ENCODE data around the gene NANP. TPM values are rescaled to one million over a fixed set of nuclear protein-coding genes. Genes with fewer than 3 reads are reported as not detected.

NANP gene
- total and polyA plus RNA-seq, 2 of the 13 experiments (the other 11 are each of a cell fraction or from before 2014, with no cell fraction given), result 8.9 to 21.5 TPM

GRCh38 chr20:25579081-25579770 lies 44.6 kb downstream of the NANP start (continued):
- TF ChIP-seq FOXK1 (CRISPR knock-in tag; IDR thresholded peaks at IDR 0.05; ENCODE audit: borderline replicate concordance, low read depth), result no peak
- TF ChIP-seq PAF1 (CRISPR knock-in tag; IDR thresholded peaks at IDR 0.05), result no peak
- TF ChIP-seq HNF1B (CRISPR knock-in tag; IDR thresholded peaks at IDR 0.05), result 0 out of 2 replicates have a peak, but pooled peaks have one; percentile 38
- TF ChIP-seq ATF7 (IDR thresholded peaks at IDR 0.05), result no peak
- no peak for TF ChIP-seq ATF7 (CRISPR knock-in tag; IDR thresholded peaks at IDR 0.05)
- TF ChIP-seq ZNF543 (CRISPR knock-in tag; IDR thresholded peaks at IDR 0.05), result 0 out of 2 replicates have a peak, but pooled peaks have one; percentile 49
- no peak for TF ChIP-seq ZNF788 (CRISPR knock-in tag; IDR thresholded peaks at IDR 0.05; ENCODE audit: borderline replicate concordance)
- peak; percentile 69; the same call in 1 of the 2 replicates for TF ChIP-seq MIER3 (CRISPR knock-in tag; IDR thresholded peaks at IDR 0.05; ENCODE audit: borderline replicate concordance)
- no peak for TF ChIP-seq CCDC6 (CRISPR knock-in tag; IDR thresholded peaks at IDR 0.05)

GRCh38 chr20:25576783-25577530 lies 46.9 kb downstream of the NANP start:
- intact Hi-C loops (cut with micrococcal nuclease; ENCODE audit: unreplicated experiment) (no loop called here), in situ Hi-C loops (cut with HindIII; ENCODE audit: extremely low pct_ligation_motif_present, low pct_unique_long_range_greater_than_20kb) (no loop called here)
- peaks cover 84% of the 10 kb centered on the region for H3K4me1 ChIP-seq (ENCODE audit: insufficient read depth, low read length)
- POLR2A ChIA-PET, result no interaction called here
- H3K27ac ChIP-seq (ENCODE audit: extremely low read length, insufficient read depth, low read length), result no peak overlapping the region
- H3K9me3 ChIP-seq (ENCODE audit: low read length), result no peaks in the 10 kb centered on the region
- H2AFZ ChIP-seq (ENCODE audit: low read length), result no peak overlapping the region
- CTCF ChIA-PET (ENCODE audit: low intra/inter-chr PET ratio, low total read pairs), result interaction anchor here (0.7 kb wide), 1 partner anchor 27 kb away, joined by 3 read pairs; no protein-coding TSS in a partner anchor
- no peak overlapping the region for H3K4me2 ChIP-seq (ENCODE audit: low read depth, low read length)
- BruUV-seq (replicated peaks), result no TSS peak
- no peaks in the 10 kb centered on the region for H3K27me3 ChIP-seq (ENCODE audit: control insufficient read depth in 1 of 2, insufficient read depth in 2 of 2, low read length in 2 of 2)
- peaks cover 91% of the 10 kb centered on the region for H3K79me2 ChIP-seq (ENCODE audit: insufficient read depth, low read length)
- H3K36me3 ChIP-seq (replicated peaks in 1 of 2; ENCODE audit: control insufficient read depth in 1 of 2, insufficient read depth in 2 of 2, low read length in 2 of 2), result peaks cover 8 to 10% of the 10 kb centered on the region in 2 experiments; a peak in 3 of 5 replicates
- FAIRE-seq (no peak), ATAC-seq (peak; percentile 36), DNase-seq (ENCODE audit: low spot score) (no peak)
- peaks cover 39% of the 10 kb centered on the region for H4K20me1 ChIP-seq (ENCODE audit: insufficient read depth, low read length)
- H3K9ac ChIP-seq (ENCODE audit: insufficient read depth, low read depth, low read length), result no peak overlapping the region
- WGBS (ENCODE audit: low lambda C conversion rate), result 88% methylated on average over 16 of the region's 16 CpGs
- H3K4me3 ChIP-seq (replicated peaks in 1 of 3; ENCODE audit: insufficient read depth in 1 of 3, low read depth in 2 of 3, low read length in 3 of 3), result no peak overlapping the region
- TF ChIP-seq FOXO4 (CRISPR knock-in tag; conservative IDR thresholded peaks at IDR 0.05), result 0 out of 2 replicates have a peak, but pooled peaks have one; percentile 70
- peak; percentile 30 for TF ChIP-seq ZNF883 (CRISPR knock-in tag; IDR thresholded peaks at IDR 0.05; ENCODE audit: not compliant biosample characterization)
- peak; percentile 20 for TF ChIP-seq RBM22 (optimal IDR thresholded peaks at IDR 0.05; ENCODE audit: low read length)
- peak; percentile 47 for TF ChIP-seq ZNF687 (CRISPR knock-in tag; IDR thresholded peaks at IDR 0.05)
- peak; percentile 47; the same call in 1 of the 2 replicates for TF ChIP-seq ZBTB38 (CRISPR knock-in tag; IDR thresholded peaks at IDR 0.05)

Measured in HepG2 (cell line).